Stimulated activated CD8-positive, alpha-beta memory T cell treated with anti-CD3 and anti-CD28 coated beads, Interleukin-4, amount 100 ng/mL, for 48 hours (primary cell): ENCODE results near the gene CP.
"Not testable (repeated sequence)": the region's sequence is repeated elsewhere in the genome, so short reads cannot be mapped to it uniquely, and the experiment has no call there.

Source experiments
- DNase-seq: peaks from one replicate; pipeline ENCODE4 v3.0.0-alpha.2; 2020

Gene CP

DNA sequence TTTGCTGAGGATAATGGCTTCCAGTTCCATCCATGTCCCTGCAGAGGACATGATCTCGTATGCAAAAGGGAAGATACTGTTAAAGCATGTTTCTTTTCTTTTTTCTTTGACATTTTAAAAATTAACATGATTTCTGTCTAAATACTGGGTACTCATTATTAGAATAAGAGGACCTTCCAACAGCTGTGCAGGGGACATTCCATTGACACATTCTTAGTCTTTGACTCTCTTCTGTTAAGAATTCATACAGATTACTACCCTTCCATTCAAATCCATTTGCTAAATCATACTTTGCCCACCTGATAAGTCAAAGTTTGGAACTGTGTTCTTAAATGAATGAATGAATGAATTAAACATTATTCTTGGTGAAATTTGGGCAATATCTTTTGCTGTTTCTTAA is 5.1 kb upstream of the CP start:
- DNase-seq = no peak

DNA sequence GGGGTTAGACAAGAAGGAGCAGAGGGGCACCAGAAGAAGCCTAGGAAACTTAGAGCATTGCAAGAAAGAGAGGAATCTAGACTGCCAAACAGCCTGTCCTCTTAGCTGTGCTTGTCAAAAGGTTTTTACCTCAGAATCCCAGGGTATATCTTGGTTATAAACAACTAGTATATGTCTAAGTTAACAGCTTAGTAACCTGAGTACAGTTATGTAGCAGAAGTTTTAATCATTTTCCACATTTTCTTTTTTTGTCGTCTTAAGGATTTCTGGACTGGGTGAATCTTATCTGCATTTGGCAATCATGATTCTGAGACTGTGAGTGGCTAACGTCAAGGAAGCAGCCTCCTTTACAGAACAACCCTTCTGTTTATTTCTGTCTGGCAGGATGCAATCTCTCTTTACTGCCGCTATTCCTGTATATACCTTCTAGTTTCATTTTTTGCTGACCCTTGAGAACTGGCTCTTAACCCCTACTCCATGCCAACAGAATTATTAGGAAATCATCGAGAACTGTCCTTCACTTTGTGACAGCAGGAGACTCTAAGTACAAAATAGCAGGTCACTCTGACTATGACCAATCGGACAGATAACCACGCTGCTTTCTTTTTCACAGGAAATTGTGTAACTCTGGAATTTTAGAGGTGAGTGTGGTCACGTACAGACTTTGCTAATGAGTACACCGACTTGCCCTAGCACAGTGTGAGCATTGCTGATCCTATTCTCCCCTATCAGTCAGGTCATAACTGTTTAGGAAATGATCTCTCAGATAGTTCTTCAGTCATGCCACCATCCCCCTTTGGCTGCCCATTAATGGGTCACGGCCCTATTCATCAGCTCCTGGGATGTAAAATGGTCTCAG is 3.3 kb upstream of the CP start:
- peak; percentile 35 for DNase-seq

DNA sequence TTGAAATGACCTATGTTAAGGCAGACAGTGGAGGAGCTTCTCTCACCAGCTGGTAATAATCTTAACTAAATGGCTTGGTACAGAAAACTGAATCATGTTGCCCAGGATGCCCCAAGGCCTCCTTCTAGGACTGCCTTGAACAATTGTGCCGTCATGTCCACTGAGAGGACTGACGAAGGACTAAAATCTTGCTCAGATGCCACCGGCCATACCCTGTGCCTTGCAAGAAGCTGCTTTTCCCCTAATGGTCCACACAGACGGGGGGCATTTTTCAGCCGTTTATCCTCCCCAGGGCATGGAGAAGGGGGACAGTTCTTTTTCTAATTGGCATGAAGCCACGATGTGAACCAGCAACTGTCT is 1.8 kb upstream of the CP start:
- DNase-seq = no peak

DNA sequence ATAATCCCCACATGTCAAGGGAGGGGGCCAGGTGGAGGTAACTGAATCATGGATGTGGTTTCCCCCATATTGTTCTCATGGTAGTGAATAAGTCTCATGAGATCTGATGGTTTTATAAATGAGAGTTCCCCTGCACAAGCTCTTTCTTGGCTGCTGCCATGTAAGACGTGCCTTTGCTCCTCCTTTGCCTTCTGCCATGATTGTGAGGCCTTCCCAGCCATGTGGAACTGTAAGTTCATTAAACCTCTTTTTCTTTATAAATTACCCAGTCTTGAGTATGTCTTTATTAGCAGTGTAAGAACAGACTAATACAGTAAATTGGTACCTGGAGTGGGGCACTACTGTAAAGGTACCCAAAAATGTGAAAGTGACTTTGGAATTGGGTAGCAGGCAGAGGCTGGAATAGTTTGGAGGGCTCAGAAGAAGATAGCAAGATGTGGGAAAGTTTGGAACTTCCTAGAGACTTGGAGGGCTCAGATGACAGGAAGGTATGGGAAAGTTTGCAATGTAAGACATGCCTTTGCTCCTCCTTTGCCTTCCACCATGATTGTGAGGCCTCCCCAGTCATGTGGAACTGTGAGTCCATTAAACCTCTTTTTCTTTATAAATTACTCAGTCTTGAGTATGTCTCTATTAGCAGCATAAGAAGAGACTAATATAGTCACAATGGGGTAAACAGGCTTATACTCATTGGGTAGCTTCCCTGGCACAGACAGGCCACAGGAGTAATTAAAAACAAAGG is 2.1 kb downstream of the CP start:
- not testable (repeated sequence) for DNase-seq

DNA sequence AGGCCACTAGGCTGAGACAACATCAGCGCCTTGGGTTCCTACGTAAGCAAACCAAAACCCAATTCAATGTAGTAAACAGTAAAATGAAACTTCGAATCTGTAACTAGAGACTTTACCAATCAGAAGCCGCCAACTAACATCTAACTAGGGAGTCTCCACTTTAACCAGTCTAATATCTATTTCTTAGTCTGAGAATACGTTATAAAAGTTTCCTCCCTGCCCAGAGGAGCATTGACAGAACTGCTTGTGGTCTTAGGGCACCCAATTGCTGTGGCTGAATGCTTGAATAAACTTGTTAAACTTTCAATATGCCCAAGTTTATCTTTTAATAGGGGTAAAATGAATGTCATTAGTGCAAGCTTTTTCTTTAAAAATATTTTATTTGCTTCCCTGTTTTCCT is 4.3 kb downstream of the CP start:
- no peak for DNase-seq

DNA sequence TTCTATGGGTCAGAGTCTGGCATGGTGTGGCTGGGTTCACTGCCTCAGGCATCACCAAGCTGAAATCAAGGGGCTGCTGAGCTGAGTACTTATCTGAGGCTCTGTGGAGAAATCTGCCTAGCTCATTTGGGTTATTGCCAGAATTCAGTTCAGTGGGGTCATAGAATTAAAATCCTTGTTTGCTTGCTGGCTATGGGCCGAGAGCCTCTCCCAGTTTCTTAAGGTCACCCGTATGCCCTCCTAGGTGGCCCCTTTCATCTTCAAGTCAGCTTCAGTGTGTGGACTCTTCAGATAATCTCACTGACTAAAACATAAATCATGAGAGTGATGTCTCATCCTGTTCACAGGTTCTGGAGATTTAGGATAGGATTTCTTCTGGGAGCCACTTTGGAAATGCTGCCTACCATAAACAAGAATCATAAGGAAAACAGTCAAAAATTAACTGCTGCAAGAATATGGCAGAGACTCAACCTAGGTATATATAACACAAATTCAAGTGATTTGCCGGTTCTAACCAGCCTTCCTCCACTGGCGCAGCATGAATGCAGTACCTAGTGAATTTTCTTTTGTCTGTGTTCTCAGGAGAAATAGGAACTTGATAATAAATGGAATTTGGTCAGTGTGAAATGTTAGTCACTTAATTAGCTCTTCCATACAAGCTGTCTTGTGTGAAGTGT is 5.3 kb downstream of the CP start:
- DNase-seq = no peak

DNA sequence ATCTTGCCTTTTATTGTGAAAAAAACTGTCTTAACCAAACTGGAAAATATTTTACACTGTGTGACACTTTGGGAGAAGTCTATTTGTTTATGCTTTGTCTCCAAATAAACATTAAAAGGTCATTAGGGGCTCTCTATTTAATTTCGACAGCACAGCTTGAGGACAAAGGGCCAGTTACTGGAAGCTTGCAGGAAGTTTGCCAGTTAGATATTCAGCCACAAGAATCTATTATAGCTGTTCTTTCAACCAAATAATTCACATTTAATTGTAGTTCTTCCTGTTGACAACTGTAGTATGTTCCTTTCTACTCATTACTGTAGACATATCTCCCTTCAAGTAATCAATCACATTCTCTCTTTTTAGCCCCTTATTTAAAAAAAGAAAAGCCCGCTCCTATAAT is 6.1 kb downstream of the CP start:
- no peak for DNase-seq

DNA sequence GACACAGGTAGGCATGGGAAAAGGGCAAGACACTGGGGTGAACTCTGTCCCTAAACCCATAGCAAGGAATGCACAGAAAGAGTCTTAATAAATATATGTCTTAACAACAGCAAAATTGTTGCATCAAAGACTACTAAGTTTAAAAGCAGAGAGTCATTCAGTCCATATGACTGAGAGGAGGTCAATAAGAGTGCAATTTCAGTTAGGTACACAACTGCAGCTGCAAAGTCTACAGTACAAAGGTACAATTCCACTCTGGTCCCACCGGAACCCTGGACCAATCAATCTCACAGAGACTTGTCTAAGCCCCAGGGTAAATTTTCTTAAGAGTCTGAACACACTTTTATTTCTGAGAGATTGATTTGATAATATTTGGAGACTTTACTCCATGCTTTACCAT is 6.9 kb downstream of the CP start:
- no peak for DNase-seq

DNA sequence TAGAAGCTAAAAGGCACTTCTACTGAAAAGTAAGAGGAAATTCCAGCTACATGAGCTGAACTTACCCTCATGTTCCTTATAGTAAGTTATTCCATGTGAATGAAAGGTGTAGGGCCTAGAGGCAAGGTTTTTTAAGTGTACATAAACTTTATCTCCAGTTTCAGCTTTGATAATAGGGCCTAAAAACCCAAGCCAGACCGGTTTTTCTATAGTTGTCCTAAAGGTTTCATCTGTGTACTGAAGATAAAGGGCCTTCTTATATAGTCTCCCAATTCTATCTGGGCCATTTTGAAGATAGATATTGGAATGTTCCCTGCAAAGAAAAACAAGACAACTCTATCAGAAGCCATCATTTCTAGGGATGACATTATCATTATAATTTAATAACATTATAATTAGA is 9.2 kb downstream of the CP start:
- DNase-seq = no peak

DNA sequence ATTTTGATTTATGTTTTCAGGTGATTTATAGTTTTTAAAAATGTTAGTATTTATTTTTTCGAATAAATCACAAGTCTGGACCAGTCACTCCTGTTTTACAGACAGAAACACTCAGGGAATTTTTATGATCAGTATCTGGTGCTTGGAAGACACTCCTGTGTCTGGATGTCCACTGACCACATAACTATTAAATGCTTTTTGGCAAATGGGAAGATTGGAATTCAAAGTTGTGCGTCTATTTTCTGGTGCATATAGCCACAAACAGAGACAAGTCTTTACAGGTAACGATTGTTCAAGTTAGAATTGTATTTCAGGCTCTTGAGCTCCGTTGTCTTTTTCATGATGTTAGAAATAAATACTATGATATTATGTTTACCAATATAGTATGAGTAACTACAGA is 12.2 kb downstream of the CP start:
- no peak for DNase-seq

DNA sequence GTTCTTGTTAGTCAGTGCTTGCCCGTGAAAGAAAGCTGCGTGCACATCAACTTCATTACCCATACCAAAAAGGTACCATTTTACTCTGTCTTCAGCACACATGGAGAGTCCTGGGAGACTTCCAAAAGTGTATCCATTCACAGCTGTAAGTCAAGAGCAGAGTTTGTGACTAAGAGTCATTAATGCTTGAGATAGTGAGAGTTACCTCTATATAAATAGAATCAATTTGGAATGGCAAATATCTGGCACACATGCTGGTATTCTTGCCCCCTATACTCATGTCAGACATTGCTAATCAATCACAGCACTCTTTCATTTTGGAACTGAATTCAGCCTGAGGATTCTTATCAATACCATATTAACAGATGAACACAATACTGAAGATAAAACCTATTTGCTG is 14.2 kb downstream of the CP start:
- no peak for DNase-seq

DNA sequence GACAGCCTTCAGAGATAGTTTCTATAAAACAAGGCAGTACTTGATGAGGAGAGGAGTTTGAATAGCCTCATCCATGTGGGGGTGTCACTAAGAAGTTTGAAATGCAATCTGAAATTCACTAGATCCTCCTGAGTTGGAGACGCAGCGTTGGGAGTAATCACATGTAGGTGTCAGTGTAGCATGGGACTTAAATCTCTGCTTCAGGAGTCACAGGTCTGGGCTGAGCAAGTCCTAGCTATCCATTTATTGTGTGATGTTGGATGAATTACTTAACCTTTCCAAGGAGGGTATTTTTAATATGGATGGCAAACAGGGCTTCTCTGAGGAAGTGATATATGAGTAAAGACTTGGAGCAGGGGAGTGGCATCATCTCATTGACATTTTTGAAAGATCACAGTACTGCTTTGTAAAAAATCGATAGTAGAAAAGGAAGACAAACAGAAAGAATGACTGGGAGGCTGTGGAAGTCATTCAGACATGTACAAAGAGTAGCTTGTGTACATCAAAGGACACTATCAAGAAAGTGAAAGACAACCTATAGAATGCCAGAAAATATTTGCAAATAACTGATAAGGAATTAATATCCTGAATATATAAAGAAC is 17.1 kb downstream of the CP start:
- no peak for DNase-seq

DNA sequence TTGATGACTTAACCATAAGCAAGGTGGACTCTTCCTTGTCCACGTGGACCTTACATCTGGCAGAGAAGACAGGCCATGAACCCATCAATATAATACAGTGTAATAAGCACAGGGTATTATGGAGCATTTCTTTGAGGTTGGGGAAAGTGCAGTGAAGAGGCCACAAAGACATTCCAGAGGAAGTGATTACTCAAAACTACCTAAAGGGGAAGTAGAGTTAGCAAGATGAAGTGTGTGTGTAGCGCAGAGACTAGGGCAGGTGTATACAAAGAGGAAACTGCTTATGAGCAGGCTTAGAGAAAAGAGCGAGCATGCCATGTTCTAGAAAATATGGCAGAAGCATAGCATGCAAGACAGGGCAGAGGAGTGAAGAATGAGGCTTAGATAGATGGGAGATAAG is 17.9 kb downstream of the CP start:
- no peak for DNase-seq

DNA sequence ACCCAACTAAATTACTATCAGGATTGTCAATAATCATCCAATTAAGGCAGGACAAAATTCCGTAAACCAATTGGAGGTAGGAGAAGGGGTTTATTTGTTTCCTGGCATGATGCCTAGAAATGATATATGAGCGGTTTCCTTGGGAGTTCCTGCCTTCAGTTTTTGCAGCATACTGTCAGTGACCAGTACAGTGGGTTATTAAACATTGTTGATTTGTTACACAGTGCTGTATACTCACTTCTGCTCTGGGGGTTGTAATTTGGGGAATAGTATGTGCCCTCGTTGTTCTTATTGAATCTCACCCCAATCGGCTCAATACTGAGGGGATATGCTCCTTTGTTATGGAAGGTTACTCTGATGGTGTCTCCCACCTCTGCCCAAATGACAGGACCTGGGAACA is 22.2 kb downstream of the CP start:
- DNase-seq = no peak

DNA sequence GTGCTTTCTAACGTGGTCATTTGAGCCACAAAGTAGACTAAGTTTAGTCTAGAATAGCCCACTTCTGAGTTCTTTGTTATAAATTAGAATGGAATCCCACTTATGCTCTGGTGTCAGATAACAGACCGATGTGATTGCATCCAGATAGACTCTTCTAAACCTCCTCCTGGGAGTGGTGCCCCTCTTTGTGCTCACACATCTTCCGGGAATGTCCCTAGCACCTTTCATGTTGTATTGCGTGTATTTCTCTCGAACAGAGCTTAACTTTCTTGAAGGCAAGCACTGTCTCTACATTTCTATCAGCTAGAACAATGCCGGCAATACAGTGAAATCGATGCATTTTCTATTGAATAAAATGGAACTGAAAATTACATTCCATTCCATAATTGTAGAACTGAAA is 23.0 kb downstream of the CP start:
- no peak for DNase-seq

DNA sequence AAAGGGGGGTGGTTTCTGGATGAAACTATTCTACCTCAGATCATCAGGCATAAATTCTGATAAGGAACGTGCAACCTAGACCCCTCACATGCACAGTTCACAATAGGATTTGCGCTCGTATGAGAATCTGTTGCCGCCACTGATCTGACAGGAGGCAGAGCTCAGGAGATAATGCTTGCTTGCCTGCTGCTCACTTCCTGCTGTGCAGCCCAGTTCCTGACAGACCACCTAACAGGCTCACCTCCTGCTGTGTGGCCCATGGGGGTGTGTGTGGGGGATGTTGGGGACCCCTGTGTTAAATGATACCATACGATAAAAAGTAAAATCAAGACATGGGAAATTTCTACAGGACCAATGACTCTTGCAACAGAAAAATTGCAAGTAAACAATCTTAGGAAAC is 24.0 kb downstream of the CP start:
- DNase-seq = no peak

DNA sequence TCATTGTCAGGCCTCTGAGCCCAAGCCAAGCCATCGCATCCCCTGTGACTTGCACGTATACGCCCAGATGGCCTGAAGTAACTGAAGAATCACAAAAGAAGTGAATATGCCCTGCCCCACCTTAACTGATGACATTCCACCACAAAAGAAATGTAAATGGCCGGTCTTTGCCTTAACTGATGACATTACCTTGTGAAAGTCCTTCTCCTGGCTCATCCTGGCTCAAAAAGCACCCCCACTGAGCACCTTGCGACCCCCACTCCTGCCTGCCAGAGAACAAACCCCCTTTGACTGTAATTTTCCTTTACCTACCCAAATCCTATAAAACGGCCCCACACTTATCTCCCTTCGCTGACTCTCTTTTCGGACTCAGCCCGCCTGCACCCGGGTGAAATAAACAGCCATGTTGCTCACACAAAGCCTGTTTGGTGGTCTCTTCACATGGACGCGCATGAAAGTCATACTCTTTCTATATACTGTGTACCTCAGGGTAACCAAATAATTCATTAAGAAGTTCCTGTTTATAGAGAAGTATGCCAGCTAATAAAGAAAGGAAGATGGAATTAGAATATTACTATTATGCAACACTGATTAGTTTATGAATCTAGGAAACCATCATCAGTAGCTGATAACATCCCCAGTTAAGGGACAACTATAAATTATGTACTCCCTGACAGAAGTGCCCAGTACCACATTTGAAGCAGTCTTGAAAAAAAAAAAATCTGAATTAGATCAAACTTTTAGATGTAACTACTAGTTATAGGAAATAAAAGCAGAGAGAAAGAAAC is 24.6 kb downstream of the CP start:
- not testable (repeated sequence) for DNase-seq

DNA sequence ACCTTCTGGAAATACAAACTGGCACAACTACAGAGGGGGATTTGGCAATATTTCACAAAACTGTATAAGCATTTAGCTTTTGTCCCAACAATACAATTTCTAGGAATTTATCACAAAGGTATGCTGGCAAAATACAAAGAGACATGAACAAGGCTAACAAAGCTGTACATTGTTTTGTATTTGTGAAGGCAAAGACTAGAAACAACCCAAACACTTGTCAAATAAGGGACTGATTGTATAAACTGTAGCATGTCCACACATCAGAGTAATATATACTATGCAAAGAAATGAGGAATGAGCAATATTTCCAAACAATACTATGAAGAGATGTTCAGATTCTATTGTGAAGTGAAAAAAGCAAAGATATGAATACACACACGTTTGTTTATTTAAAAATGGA is 26.4 kb downstream of the CP start:
- no peak for DNase-seq

DNA sequence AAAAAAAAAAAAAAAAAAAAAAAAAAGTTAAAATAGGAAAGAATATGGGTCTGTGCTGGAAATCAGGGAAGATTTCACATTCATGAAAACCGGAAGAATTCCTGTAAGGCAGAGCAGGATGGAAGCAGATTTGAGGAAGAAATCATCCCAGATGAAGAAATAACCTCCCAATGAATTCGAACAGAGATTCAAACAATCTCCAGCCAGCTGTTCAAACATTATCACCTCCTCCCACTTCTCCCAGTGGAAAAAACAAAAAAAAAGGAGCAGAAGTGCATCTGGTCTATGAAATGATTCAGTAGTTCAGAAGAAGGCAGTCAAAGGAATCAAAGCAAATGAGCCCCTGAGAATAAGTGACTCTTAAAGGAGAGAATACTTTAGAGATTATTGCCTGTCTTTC is 33.1 kb downstream of the CP start:
- DNase-seq = no peak

DNA sequence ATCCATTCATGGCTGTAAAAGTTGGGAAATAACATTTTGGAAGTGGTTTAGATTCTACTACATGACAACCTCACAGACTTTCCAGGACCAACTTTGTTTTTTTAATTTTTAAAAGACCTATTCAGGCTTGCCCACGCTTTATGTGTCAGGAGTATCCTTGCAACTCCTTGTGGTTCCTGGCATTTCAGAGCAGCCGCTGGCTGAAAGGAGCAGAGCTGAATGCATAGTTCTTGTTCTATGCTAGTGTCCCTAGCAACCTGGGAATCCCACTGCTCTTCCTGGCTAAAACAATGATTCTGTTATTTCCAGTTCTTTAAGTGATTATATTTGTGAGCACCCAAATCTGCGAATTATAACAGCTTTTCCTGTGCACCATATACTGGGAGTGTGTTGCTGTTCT is 34.9 kb downstream of the CP start:
- no peak for DNase-seq

DNA sequence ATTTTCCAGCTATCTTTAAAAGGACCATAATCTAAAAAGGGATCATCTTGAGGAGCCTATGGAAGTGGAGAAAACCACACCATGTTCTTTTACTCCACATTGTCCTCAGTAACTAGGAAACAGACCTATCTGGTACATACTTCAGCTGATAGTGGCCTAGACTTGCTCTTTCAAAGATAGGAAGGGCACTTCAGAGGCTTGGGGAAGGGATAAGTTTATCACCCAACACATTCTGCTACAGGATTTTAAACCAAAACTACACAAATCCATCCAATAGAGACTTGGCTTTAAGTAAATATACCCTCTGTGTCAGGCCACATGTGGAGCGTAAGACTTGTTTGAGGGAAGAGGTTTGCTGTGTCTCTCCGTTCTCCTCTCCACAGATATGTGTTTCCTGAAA is 35.4 kb downstream of the CP start:
- DNase-seq = no peak

DNA sequence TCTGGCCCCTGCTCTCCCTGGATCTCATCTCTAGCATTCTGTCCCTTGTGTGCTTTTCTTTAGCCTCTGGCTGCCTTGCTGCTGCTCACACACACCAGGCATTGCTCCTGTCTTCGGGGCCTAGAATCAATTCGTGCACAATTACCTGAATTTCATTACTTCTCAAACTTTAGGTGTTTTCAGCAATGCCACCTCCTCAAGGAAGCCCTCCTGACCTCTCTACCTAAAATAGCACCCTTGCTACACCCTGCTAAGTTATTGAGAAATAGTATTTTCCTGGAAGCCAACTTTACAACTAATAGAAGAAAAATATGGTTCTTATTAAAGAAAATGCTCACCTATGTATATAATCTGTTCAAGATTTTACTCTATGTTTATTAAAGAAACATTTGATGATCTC is 40.4 kb downstream of the CP start:
- DNase-seq = no peak

DNA sequence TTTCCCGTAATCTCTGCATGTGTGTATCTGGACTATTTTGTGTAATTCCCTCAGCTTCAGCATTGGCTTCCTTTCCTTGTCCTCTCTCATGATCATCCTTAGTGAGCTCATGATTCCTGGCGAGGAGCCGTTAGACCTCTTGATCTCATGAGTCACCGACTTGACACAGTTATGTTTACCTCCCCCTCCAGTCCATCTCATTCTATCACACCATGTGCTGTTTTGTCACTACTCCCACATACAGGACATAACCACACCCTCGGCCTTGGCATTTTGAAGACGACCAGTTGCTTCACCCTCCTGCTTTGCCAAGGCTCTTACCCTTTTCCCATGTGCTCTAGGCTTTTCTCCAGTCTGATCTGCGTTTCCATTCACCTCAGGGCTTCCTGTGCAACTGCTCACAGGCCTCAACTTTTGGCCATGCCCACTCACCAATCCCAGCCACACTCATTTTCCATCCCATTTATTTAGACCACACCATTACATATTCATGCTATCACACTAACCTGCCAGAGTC is 41.5 kb downstream of the CP start:
- DNase-seq = no peak
